B cell (primary cell): ENCODE results near the gene PDGFC. TPM values are rescaled to one million over a fixed set of nuclear protein-coding genes. Genes with fewer than 3 reads are reported as not detected.

ENCODE experiments used
- ATAC-seq: fragments of 200-7000 bp; cut with Tn5 transposase; one replicate; pipeline ENCODE4 v1.10.0; 2021; ENCODE audit warnings: low read depth, mild to moderate bottlenecking, moderate number of reproducible peaks, moderate library complexity
- CTCF ChIA-PET: fragments of 350-600 bp; sonication (Branson Sonifier 250); formaldehyde crosslinking; loops from one replicate; lab custom pipeline; 2021; ENCODE audit warnings: antibody characterized with exemption, inconsistent platforms; lab: Charles Lee
- POLR2A ChIA-PET: fragments of 350-600 bp; sonication (Branson Sonifier 250); formaldehyde crosslinking; loops from one replicate; lab custom pipeline; 2021; ENCODE audit warnings: antibody characterized with exemption; lab: Charles Lee
- DNase-seq: peaks from one replicate; pipeline ENCODE4 v3.0.0; 2013
- H2AFZ ChIP-seq: 2 replicates; pipeline ENCODE4 v1.6.1; 2012; ENCODE audit warnings: mild to moderate bottlenecking, low read depth, low read length; ENCODE audit not compliant: insufficient read depth, poor library complexity, severe bottlenecking
- H3K27ac ChIP-seq, 2 donors: 1 replicate in 1 of 2; 2 replicates in 1 of 2; pipeline ENCODE4 v1.5.1; 2012 to 2013; ENCODE audit warnings: low read length in 2 of 2, mild to moderate bottlenecking in 2 of 2, moderate library complexity in 1 of 2
- H3K27me3 ChIP-seq, 4 experiments: fragments of 200-600 bp in 1 of 4; sonication (generic) in 1 of 4; replicated peaks in 1 of 4; 1 replicate in 2 of 4; 2 replicates in 2 of 4; pipeline versions ENCODE4 v1.6.1 to v1.7.0; 2013 to 2016; ENCODE audit warnings: low read length in 3 of 4, mild to moderate bottlenecking in 2 of 4, mixed read lengths in 1 of 4, moderate library complexity in 1 of 4; ENCODE audit not compliant: insufficient read depth in 4 of 4, control insufficient read depth in 3 of 4; ENCODE audit errors: control extremely low read depth in 1 of 4
- H3K36me3 ChIP-seq, 2 experiments: replicated peaks in 1 of 2; 1 replicate in 1 of 2; 2 replicates in 1 of 2; pipeline versions ENCODE4 v1.6.1 to v1.7.1; 2013; ENCODE audit warnings: low read length in 1 of 2; ENCODE audit not compliant: insufficient read depth in 2 of 2, control insufficient read depth in 1 of 2; ENCODE audit errors: control extremely low read depth in 1 of 2, extremely low read depth in 1 of 2
- H3K4me1 ChIP-seq, 2 donors: fragments of 200-600 bp in 1 of 2; sonication (generic) in 1 of 2; 1 replicate in 1 of 2; 2 replicates in 1 of 2; pipeline versions ENCODE4 v1.5.1 to v1.6.1; 2013 to 2017; ENCODE audit warnings: low read length in 2 of 2; ENCODE audit not compliant: control insufficient read depth in 2 of 2, insufficient read depth in 2 of 2
- H3K4me2 ChIP-seq: replicated peaks from 2 replicates; pipeline ENCODE3; 2012; ENCODE audit warnings: mild to moderate bottlenecking, low read depth, low read length; ENCODE audit not compliant: poor library complexity, severe bottlenecking
- H3K4me3 ChIP-seq, 5 experiments: fragments of 200-600 bp in 1 of 5; sonication (generic) in 1 of 5; 1 replicate in 3 of 5; 2 replicates in 2 of 5; pipeline versions ENCODE4 v1.5.1 to v1.7.0; 2011 to 2016; ENCODE audit warnings: low read length in 4 of 5, mild to moderate bottlenecking in 4 of 5, low read depth in 2 of 5, control low read depth in 1 of 5, moderate library complexity in 1 of 5; ENCODE audit not compliant: insufficient read depth in 1 of 5; ENCODE audit errors: control extremely low read depth in 1 of 5, extremely low read depth in 1 of 5
- H3K79me2 ChIP-seq: fragments of 200-600 bp; sonication (generic); one replicate; pipeline ENCODE4 v1.6.0; 2016; ENCODE audit warnings: low read length; ENCODE audit not compliant: control insufficient read depth, insufficient read depth
- H3K9ac ChIP-seq: fragments of 200-600 bp; sonication (generic); 2 replicates; pipeline ENCODE4 v1.6.1; 2017; ENCODE audit warnings: mild to moderate bottlenecking, low read length, moderate library complexity
- H3K9me3 ChIP-seq, 3 donors: one replicate each; pipeline versions ENCODE4 v1.6.1 to v1.7.1; 2013; ENCODE audit warnings: low read length in 2 of 3; ENCODE audit not compliant: control insufficient read depth in 2 of 3, insufficient read depth in 1 of 3; ENCODE audit errors: control extremely low read depth in 1 of 3
- H4K20me1 ChIP-seq: 2 replicates; pipeline ENCODE4 v1.6.0; 2012; ENCODE audit warnings: mild to moderate bottlenecking, low read length; ENCODE audit not compliant: insufficient read depth, control insufficient read depth, poor library complexity, severe bottlenecking
- H3K27ac Mint-ChIP-seq: one replicate; pipeline ENCODE4 v1.8.0; 2021; ENCODE audit warnings: mixed read lengths
- H3K27me3 Mint-ChIP-seq: one replicate; pipeline ENCODE4 v1.8.0; 2021; ENCODE audit warnings: mixed read lengths
- H3K4me1 Mint-ChIP-seq: one replicate; pipeline ENCODE4 v1.8.0; 2021; ENCODE audit warnings: mixed read lengths
- H3K4me3 Mint-ChIP-seq: one replicate; pipeline ENCODE4 v1.8.0; 2021; ENCODE audit warnings: mixed read lengths
- H3K9me3 Mint-ChIP-seq: one replicate; pipeline ENCODE4 v1.8.0; 2022; ENCODE audit warnings: mixed read lengths; ENCODE audit not compliant: insufficient read depth
- EZH2 ChIP-seq: IDR thresholded peaks from 2 replicates; pipeline ENCODE4 v1.6.1; 2012; ENCODE audit warnings: borderline replicate concordance, low read depth, mild to moderate bottlenecking, moderate library complexity, low read length; ENCODE audit not compliant: insufficient read depth, poor library complexity, severe bottlenecking
- WGBS: methylation state at CpG from one replicate; pipeline ENCODE4 v1.1.5; 2013; ENCODE audit warnings: missing lambda C conversion rate; ENCODE audit not compliant: insufficient coverage; 5-methylcytosine and 5-hydroxymethylcytosine counted together
- intact Hi-C: fragments of 100-400 bp; cut with micrococcal nuclease; formaldehyde crosslinking; loops from one replicate; pipeline ENCODE4 v1.10.0; 2022
- polyA plus RNA-seq: library from polyadenylated mRNA; depleted of rRNA; stranded (reverse); fragments of >200 nt; gene quantifications from 2 replicates; pipeline ENCODE4 v1.2.3, GENCODE V29; 2012
- total RNA-seq, 2 donors: library from RNA; stranded (reverse); fragments of 120-200 nt in 1 of 2; gene quantifications; 1 replicate in 1 of 2; 2 replicates in 1 of 2; pipeline versions ENCODE4 v1.2.3 to v1.2.4, GENCODE V29; 2013 to 2022
- TF ChIP-seq, protein P1 (sequence below): fragments of 200-600 bp; IDR thresholded peaks from one replicate; pipeline ENCODE4 v1.8.0; 2022; ENCODE audit warnings: antibody characterized with exemption, mild to moderate bottlenecking

The PDGFC gene
- total and polyA plus RNA-seq, 2 donors (not counting 1 experiment from before 2014, with no cell fraction given), result 0.10 TPM; not detected in 1

DNA sequence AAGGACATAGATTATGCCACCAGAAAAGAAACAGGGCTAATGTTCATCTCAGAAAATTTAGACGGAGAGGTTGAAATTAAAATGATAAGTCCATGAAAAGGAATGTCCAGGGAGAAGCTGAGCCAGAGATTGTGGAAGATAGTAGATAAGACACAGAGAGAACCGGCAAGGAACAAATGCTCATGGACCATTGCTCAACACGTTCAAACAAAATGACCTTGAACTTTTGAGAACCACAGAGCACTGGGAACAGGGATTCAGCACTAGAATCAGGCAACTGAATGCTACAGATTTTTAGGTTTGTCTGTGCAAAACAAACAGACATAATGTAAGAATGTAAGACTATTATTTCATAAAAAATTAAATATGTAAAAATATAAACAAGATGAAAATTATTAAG lies 206.3 kb downstream of the PDGFC start:
- POLR2A ChIA-PET, result no interaction called here

DNA sequence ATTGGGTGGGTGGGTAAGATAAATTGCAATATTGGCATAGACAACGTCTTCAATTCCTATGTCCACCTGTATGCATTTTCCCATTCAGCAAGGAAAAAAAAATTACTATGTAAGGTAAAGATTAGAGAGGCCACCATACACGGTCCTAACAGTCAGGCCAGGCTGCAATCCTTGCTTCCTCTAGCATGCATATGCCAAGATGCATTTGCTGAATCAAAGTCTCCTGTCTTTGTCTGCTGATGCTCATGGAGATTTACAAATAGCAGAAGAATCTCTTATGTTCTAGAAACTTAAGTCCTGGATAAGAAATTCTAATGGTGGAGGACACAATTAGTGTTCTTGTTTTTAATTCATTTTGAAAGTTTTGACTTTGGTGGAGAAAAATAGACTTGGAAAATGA lies 206.8 kb downstream of the PDGFC start:
- Histone ChIP-seq H3K27me3 (no peaks in the 10 kb centered on the region), H3K9me3 (no peaks in the 10 kb centered on the region), H3K9ac (no peak overlapping the region), H3K4me1 (no peaks in the 10 kb centered on the region), H3K4me2 (no peak overlapping the region), H3K27ac (no peak overlapping the region), H3K36me3 (no peaks in the 10 kb centered on the region), H3K4me3 (no peak overlapping the region), H3K79me2 (no peaks in the 10 kb centered on the region), H2AFZ (no peak overlapping the region), H4K20me1 (no peaks in the 10 kb centered on the region)
- no peaks in the 10 kb centered on the region for H3K4me1 Mint-ChIP-seq
- POLR2A ChIA-PET, result no interaction called here
- DNase-seq (no peak), ATAC-seq (no peak)
- H3K4me3 Mint-ChIP-seq, result no peak overlapping the region
- no peaks in the 10 kb centered on the region for H3K27me3 Mint-ChIP-seq
- CTCF ChIA-PET, result no interaction called here
- H3K27ac Mint-ChIP-seq, result no peak overlapping the region
- no peaks in the 10 kb centered on the region for H3K9me3 Mint-ChIP-seq
- intact Hi-C loops, result no loop called here
- TF ChIP-seq, protein P1, sequence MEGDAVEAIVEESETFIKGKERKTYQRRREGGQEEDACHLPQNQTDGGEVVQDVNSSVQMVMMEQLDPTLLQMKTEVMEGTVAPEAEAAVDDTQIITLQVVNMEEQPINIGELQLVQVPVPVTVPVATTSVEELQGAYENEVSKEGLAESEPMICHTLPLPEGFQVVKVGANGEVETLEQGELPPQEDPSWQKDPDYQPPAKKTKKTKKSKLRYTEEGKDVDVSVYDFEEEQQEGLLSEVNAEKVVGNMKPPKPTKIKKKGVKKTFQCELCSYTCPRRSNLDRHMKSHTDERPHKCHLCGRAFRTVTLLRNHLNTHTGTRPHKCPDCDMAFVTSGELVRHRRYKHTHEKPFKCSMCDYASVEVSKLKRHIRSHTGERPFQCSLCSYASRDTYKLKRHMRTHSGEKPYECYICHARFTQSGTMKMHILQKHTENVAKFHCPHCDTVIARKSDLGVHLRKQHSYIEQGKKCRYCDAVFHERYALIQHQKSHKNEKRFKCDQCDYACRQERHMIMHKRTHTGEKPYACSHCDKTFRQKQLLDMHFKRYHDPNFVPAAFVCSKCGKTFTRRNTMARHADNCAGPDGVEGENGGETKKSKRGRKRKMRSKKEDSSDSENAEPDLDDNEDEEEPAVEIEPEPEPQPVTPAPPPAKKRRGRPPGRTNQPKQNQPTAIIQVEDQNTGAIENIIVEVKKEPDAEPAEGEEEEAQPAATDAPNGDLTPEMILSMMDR, result no peak
- no peak for TF ChIP-seq EZH2
- WGBS, result 100% methylated on average over 1 of the region's 2 CpGs

More for the DNA sequence above, 206.3 kb downstream of the PDGFC start:
- ATAC-seq (no peak), DNase-seq (no peak)
- WGBS, result 100% methylated on average over 3 of the region's 3 CpGs
- H3K9me3 ChIP-seq, result no peaks in the 10 kb centered on the region
- H3K9me3 Mint-ChIP-seq, result no peaks in the 10 kb centered on the region
- TF ChIP-seq, protein P1, result no peak
- TF ChIP-seq EZH2, result no peak
- H3K4me1 ChIP-seq, result no peaks in the 10 kb centered on the region
- H3K4me2 ChIP-seq, result no peak overlapping the region
- intact Hi-C loops, result no loop called here
- CTCF ChIA-PET, result no interaction called here
- no peak overlapping the region for H3K27ac ChIP-seq
- no peak overlapping the region for H3K27ac Mint-ChIP-seq
- H3K27me3 ChIP-seq, result no peaks in the 10 kb centered on the region
- no peak overlapping the region for H3K4me3 ChIP-seq
- no peak overlapping the region for H3K4me3 Mint-ChIP-seq
- H3K4me1 Mint-ChIP-seq, result no peaks in the 10 kb centered on the region
- H3K79me2 ChIP-seq, result no peaks in the 10 kb centered on the region
- no peaks in the 10 kb centered on the region for H3K36me3 ChIP-seq
- no peaks in the 10 kb centered on the region for H4K20me1 ChIP-seq
- no peak overlapping the region for H2AFZ ChIP-seq
- H3K27me3 Mint-ChIP-seq, result no peaks in the 10 kb centered on the region
- no peak overlapping the region for H3K9ac ChIP-seq
